Measurements from ENCODE around the gene APOA5.
A peak's percentile ranks its signal among the peaks of the same experiment; 100 is the strongest.

The APOA5 gene

GRCh38 chr11:116794851-116795250 lies 3.2 kb upstream of the APOA5 start:
- TF ChIP-seq CTCF (IDR thresholded peaks at IDR 0.05; ENCODE audit: low read depth, low read length) = no peak
- no peak overlapping the region for H3K4me3 ChIP-seq (replicated peaks in 1 of 2; ENCODE audit: low read depth in 2 of 2, low read length in 2 of 2)
- DNase-seq (ENCODE audit: low read depth in 2 of 2) = no peak

GRCh38 chr11:116793772-116794097 lies 2.1 kb upstream of the APOA5 start:
- H3K4me3 ChIP-seq (replicated peaks in 1 of 2; ENCODE audit: low read depth in 2 of 2, low read length in 2 of 2) = no peak overlapping the region
- TF ChIP-seq CTCF (IDR thresholded peaks at IDR 0.05; ENCODE audit: low read depth, low read length) = no peak
- peak; percentile 43 to 45 for DNase-seq (ENCODE audit: low read depth in 2 of 2)

GRCh38 chr11:116792869-116793771 lies 1.4 kb upstream of the APOA5 start:
- DNase-seq (ENCODE audit: low read depth in 2 of 2) = peak; percentile 21 to 85
- TF ChIP-seq CTCF (IDR thresholded peaks at IDR 0.05; ENCODE audit: low read depth, low read length) = no peak
- H3K4me3 ChIP-seq (replicated peaks in 1 of 2; ENCODE audit: low read depth in 2 of 2, low read length in 2 of 2) = no peak overlapping the region

- no peak overlapping the region for H3K4me3 ChIP-seq (replicated peaks in 1 of 2; ENCODE audit: low read depth in 2 of 2, low read length in 2 of 2)
- DNase-seq (ENCODE audit: low read depth in 2 of 2) = no peak
- TF ChIP-seq CTCF (IDR thresholded peaks at IDR 0.05; ENCODE audit: low read depth, low read length) = no peak
These were observed 627 bp upstream of the APOA5 start for GRCh38 chr11:116792144-116792868.

GRCh38 chr11:116791002-116791812 lies 472 bp downstream of the APOA5 start:
- no peak overlapping the region for H3K4me3 ChIP-seq (replicated peaks in 1 of 2; ENCODE audit: low read depth in 2 of 2, low read length in 2 of 2)
- DNase-seq (ENCODE audit: low read depth in 2 of 2) = peak; percentile 76 to 77
- TF ChIP-seq CTCF (IDR thresholded peaks at IDR 0.05; ENCODE audit: low read depth, low read length) = peak; percentile 96

- no peak overlapping the region for H3K4me3 ChIP-seq (replicated peaks in 1 of 2; ENCODE audit: low read depth in 2 of 2, low read length in 2 of 2)
- DNase-seq (ENCODE audit: low read depth in 2 of 2) = no peak
- TF ChIP-seq CTCF (IDR thresholded peaks at IDR 0.05; ENCODE audit: low read depth, low read length) = no peak
These were observed 1.3 kb downstream of the APOA5 start for GRCh38 chr11:116790167-116791001.
